Erythroblast (primary cell): Measurements from ENCODE around the gene GALNT11.
"Not testable (repeated sequence)": the region's sequence is repeated elsewhere in the genome, so short reads cannot be mapped to it uniquely, and the experiment has no call there.

Source experiments
- GATA1 ChIP-seq: IDR thresholded peaks from 2 replicates; pipeline ENCODE4 v1.6.1; 2011; ENCODE audit warnings: low read depth, mild to moderate bottlenecking, control low read depth, low read length, moderate library complexity
- POLR2A ChIP-seq: IDR thresholded peaks from 2 replicates; pipeline ENCODE4 v1.6.1; 2011; ENCODE audit warnings: mild to moderate bottlenecking, low read length

DNA sequence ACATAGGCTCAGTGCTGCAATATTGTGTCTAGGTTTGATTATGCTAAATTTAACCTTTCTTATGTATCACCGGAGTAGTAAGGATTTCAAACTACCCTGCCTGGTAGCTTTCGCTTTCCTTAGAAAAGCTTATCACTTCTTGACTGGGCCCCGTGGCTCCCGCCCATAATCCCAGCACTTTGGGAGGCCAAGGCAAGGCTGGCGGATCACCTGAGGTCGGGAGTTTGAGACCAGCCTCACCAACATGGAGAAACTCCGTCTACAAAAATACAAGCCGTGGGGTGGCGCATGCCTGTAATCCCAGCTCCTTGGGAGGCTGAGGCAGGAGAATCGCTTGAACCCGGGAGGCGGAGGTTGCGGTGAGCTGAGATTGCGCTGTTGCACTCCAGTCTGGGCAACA is 49.9 kb downstream of the GALNT11 start:
- not testable (repeated sequence) for TF ChIP-seq POLR2A, GATA1
